Thoracic aorta (tissue), 2 donors: ENCODE results near the gene CENPU. TPM values are rescaled to one million over a fixed set of nuclear protein-coding genes. Genes with fewer than 3 reads are reported as not detected.
A peak's percentile ranks its signal among the peaks of the same experiment; 100 is the strongest.

Experiments used
- ATAC-seq: fragments of 150-250 bp; one replicate; pipeline ENCODE4 v1.8.0; 2017; ENCODE audit warnings: low read depth; ENCODE audit not compliant: insufficient number of reproducible peaks, low FRiP score
- DNase-seq: peaks from one replicate; pipeline ENCODE4 v3.0.0-alpha.2; 2020; ENCODE audit warnings: low spot score
- H3K27ac ChIP-seq, 2 donors: fragments of 200-600 bp; sonication (generic); 1 replicate in 1 of 2; 2 replicates in 1 of 2; pipeline ENCODE4 v1.5.1; 2016; ENCODE audit warnings: mild to moderate bottlenecking in 2 of 2, moderate library complexity in 2 of 2
- H3K27me3 ChIP-seq: fragments of 200-600 bp; sonication (generic); replicated peaks from 2 replicates; pipeline ENCODE4 v1.6.0; 2016; ENCODE audit warnings: mild to moderate bottlenecking; ENCODE audit not compliant: insufficient read depth
- H3K36me3 ChIP-seq: fragments of 200-600 bp; sonication (generic); one replicate; pipeline ENCODE4 v1.5.1; 2016
- H3K4me1 ChIP-seq, 2 donors: fragments of 200-600 bp; sonication (generic); 1 replicate in 1 of 2; 2 replicates in 1 of 2; pipeline versions ENCODE4 v1.5.1 to v1.6.0; 2016; ENCODE audit warnings: low read depth in 2 of 2, mild to moderate bottlenecking in 1 of 2; ENCODE audit not compliant: control insufficient read depth in 1 of 2
- H3K4me3 ChIP-seq: fragments of 200-600 bp; sonication (generic); 2 replicates; pipeline ENCODE4 v1.5.1; 2016; ENCODE audit warnings: mild to moderate bottlenecking
- H3K9me3 ChIP-seq: fragments of 200-600 bp; sonication (generic); 2 replicates; pipeline ENCODE4 v1.5.1; 2016
- CTCF ChIP-seq: fragments of 200-600 bp; sonication (generic); IDR thresholded peaks from one replicate; pipeline ENCODE4 v1.5.1; 2019; ENCODE audit warnings: antibody characterized with exemption
- total RNA-seq, 2 donors: library from RNA; depleted of rRNA; stranded (reverse); fragments of >200 nt; gene quantifications; one replicate each; pipeline versions ENCODE4 v1.1.0 to v1.2.3, GENCODE V29; 2016

The CENPU gene
- total RNA-seq, 2 donors from 2014 or later = 1.4 to 2.0 TPM

DNA sequence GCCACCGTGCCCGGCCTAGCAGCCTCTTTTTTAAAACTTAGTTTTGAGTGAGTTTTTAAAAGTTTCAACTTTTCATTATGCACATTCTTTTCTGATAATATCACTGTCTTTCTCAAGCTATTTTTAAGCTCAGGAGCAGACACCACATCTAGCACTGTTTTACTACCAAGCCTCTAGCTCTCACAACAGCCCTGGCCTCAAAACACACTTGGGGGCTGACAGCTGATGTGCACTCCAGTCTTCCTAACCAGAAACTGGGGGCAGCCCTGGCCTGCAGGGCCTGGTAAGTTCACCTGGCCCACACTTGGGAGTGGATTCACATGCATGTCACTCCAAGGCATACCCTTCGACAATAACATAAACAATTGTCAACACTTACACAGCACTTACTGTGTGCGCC lies 34.0 kb downstream of the CENPU start:
- Histone ChIP-seq H3K9me3 (no peaks in the 10 kb centered on the region), H3K27me3 (no peaks in the 10 kb centered on the region), H3K4me1 (no peaks in the 10 kb centered on the region), H3K36me3 (no peaks in the 10 kb centered on the region), H3K27ac (no peak overlapping the region), H3K4me3 (no peak overlapping the region)
- no peak for DNase-seq
- TF ChIP-seq CTCF = no peak
- ATAC-seq = no peak

DNA sequence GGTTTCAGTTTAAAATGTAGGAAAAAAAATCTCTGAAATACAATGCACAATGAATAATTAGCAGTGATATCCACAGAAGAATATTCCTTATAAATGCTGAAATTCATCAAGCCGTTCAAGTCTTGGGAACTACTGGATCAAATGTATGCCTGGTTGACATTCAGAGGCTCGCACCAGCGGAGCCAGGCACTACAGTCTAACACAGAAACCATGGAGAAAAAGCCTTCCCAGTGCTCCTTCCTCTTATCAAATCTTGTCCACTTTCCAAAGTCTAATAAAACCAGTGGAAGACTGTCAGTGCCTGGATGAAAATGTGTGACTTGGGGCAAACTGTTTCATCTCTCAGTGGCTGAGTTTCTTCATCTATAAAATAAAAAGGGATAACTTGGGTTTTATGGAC lies 35.9 kb downstream of the CENPU start:
- TF ChIP-seq CTCF = no peak
- Histone ChIP-seq H3K4me3 (peak overlapping the region; percentile 46), H3K4me1 (no peaks in the 10 kb centered on the region), H3K36me3 (no peaks in the 10 kb centered on the region), H3K27ac (no peak overlapping the region), H3K27me3 (no peaks in the 10 kb centered on the region), H3K9me3 (no peaks in the 10 kb centered on the region)
- ATAC-seq = no peak
- DNase-seq = no peak

GRCh38 chr4:184695178-184695896 lies 38.6 kb downstream of the CENPU start:
- Histone ChIP-seq H3K4me3 (no peak overlapping the region), H3K36me3 (no peaks in the 10 kb centered on the region), H3K27me3 (no peaks in the 10 kb centered on the region), H3K9me3 (no peaks in the 10 kb centered on the region), H3K4me1 (no peaks in the 10 kb centered on the region), H3K27ac (no peak overlapping the region)
- no peak for DNase-seq
- TF ChIP-seq CTCF = no peak
- ATAC-seq = no peak

GRCh38 chr4:184694412-184694956 lies 39.4 kb downstream of the CENPU start:
- Histone ChIP-seq H3K27me3 (no peaks in the 10 kb centered on the region), H3K36me3 (no peaks in the 10 kb centered on the region), H3K4me1 (no peaks in the 10 kb centered on the region), H3K9me3 (no peaks in the 10 kb centered on the region), H3K27ac (no peak overlapping the region), H3K4me3 (no peak overlapping the region)
- ATAC-seq (no peak), DNase-seq (no peak)
- no peak for TF ChIP-seq CTCF

DNA sequence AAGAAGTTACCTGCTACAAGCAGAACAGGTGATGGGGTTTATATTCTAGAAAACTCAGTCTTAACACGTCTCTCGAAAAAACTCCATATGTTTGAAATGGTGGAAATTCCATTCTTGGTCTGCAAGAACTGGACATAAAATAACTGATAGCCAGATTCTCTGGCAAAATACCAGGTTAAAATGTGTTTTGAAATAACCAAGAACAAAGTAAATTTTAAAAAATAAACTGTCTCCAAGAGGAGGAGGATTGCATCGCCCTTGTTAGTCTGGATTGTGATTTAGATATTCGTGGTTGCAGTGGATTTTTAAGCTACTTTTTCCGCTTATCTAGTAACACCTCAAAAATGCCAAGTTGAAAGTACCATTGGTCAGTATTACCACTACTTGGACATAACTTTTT lies 40.8 kb downstream of the CENPU start:
- H3K27me3 ChIP-seq = no peaks in the 10 kb centered on the region
- H3K4me1 ChIP-seq = no peaks in the 10 kb centered on the region
- DNase-seq (no peak), ATAC-seq (no peak)
- H3K4me3 ChIP-seq = no peak overlapping the region
- H3K27ac ChIP-seq = no peak overlapping the region
- H3K36me3 ChIP-seq = no peaks in the 10 kb centered on the region
- TF ChIP-seq CTCF = no peak
- H3K9me3 ChIP-seq = no peaks in the 10 kb centered on the region
